ENCODE results near the gene ERFL. TPM values are rescaled to one million over a fixed set of nuclear protein-coding genes. Genes with fewer than 3 reads are reported as not detected.
A peak's percentile ranks its signal among the peaks of the same experiment; 100 is the strongest.

ERFL gene
- total RNA-seq (2021; ENCODE audit: unreplicated experiment) (0.79 TPM), Bru-seq, nascent RNA (percentile 22 among the genes with signal in this experiment), BruChase-seq, experiment 1, labeled RNA remaining after a 6-hour chase (percentile 26 among the genes with signal in this experiment), BruChase-seq, experiment 2, labeled RNA remaining after a 2-hour chase (percentile 22 among the genes with signal in this experiment)
- 0.67 and 0.70 TPM in 2 replicates for polyA plus RNA-seq (2012)
- long read RNA-seq: 0 reads

GRCh38 chr19:41928221-41928683 is at the start of gene ERFL:
Gene ERFL (minus strand): TSS chr19:41928449. CDS start chr19:41912919, 15,530 bp downstream.
- H3K9me2 ChIP-seq (ENCODE audit: insufficient read depth): no peaks in the 10 kb centered on the region
- ChIA-PET CTCF (interaction anchor here (1.6 kb wide), 1 partner anchor 41 kb away, joined by 4 read pairs; no protein-coding TSS in a partner anchor), RAD21 (ENCODE audit: low non-redundant PET in 1 of 2, low total read pairs in 2 of 2, uncharacterized antibody in 2 of 2, unreplicated experiment in 2 of 2) (interaction anchor here in 1 of 2 experiments (0.7 kb wide), 1 partner anchor 16 kb away, joined by 5 read pairs; no protein-coding TSS in a partner anchor), POLR2A (no interaction called here)
- H3K36me3 ChIP-seq (ENCODE audit: control insufficient read depth in 1 of 2, insufficient read depth in 2 of 2, low read length in 2 of 2): no peaks in the 10 kb centered on the region
- no peaks in the 10 kb centered on the region for H3K79me2 ChIP-seq (ENCODE audit: insufficient read depth, low read length)
- no TSS peak for BruUV-seq (replicated peaks)
- peak within 1 kb of the TSS; percentile 35 for H2AFZ ChIP-seq (ENCODE audit: low read depth, low read length, poor library complexity, severe bottlenecking)
- H3K27me3 ChIP-seq (ENCODE audit: insufficient read depth, low read length): no peaks in the 10 kb centered on the region
- ATAC-seq (peak; percentile 60), DNase-seq (ENCODE audit: low read depth, low spot score) (no peak)
- H3K9ac ChIP-seq (ENCODE audit: low read length): peak within 1 kb of the TSS; percentile 66
- H3K4me1 ChIP-seq (ENCODE audit: control insufficient read depth in 1 of 2, insufficient read depth in 2 of 2, low read length in 2 of 2): peaks cover 17 to 28% of the 10 kb centered on the region in 2 experiments
- peak within 1 kb of the TSS; percentile 29; the same call in 1 of the 2 replicates for H3K27ac ChIP-seq (ENCODE audit: low read depth, low read length)
- TF ChIP-seq ZNF274 (IDR thresholded peaks at IDR 0.05; ENCODE audit: low read depth, low read length) (no peak), SP1 (IDR thresholded peaks at IDR 0.05; ENCODE audit: low read depth) (no peak), SRF (IDR thresholded peaks at IDR 0.05; ENCODE audit: low read depth) (no peak), EZH2 (IDR thresholded peaks at IDR 0.05) (no peak), POLR2A (IDR thresholded peaks at IDR 0.05; ENCODE audit: borderline replicate concordance, extremely low read depth, insufficient read depth, insufficient read length) (no peak), JUND (IDR thresholded peaks at IDR 0.05) (no peak), SIN3A (IDR thresholded peaks at IDR 0.05; ENCODE audit: low read depth) (no peak), ELF1 (IDR thresholded peaks at IDR 0.05; ENCODE audit: borderline replicate concordance, low read depth) (no peak), POLR2AphosphoS5 (IDR thresholded peaks at IDR 0.05; ENCODE audit: low read depth, low read length) (no peak), TCF7L2 (IDR thresholded peaks at IDR 0.05; ENCODE audit: borderline replicate concordance, extremely low read depth, insufficient read depth, insufficient read length) (no peak), ZBTB33 (IDR thresholded peaks at IDR 0.05; ENCODE audit: extremely low read depth, insufficient replicate concordance, low read length) (no peak), FOSL1 (IDR thresholded peaks at IDR 0.05; ENCODE audit: low read depth) (no peak), REST (IDR thresholded peaks at IDR 0.05; ENCODE audit: low read depth) (no peak), EGR1 (IDR thresholded peaks at IDR 0.05; ENCODE audit: low read depth) (no peak), EZH2phosphoT487 (IDR thresholded peaks at IDR 0.05; ENCODE audit: borderline replicate concordance) (no peak), ZFX (IDR thresholded peaks at IDR 0.05) (no peak), RAD21 (IDR thresholded peaks at IDR 0.05; ENCODE audit: low read depth) (no peak), CEBPB (IDR thresholded peaks at IDR 0.05; ENCODE audit: low read depth) (no peak)
- peak within 1 kb of the TSS; percentile 96 for H3K4me2 ChIP-seq (ENCODE audit: low read length)
- H3K9me3 ChIP-seq (ENCODE audit: control insufficient read depth in 1 of 2, insufficient read depth in 1 of 2, low read depth in 1 of 2, low read length in 2 of 2): no peaks in the 10 kb centered on the region
- H4K20me1 ChIP-seq (ENCODE audit: insufficient read depth): no peaks in the 10 kb centered on the region
- intact Hi-C loops (cut with micrococcal nuclease): loop anchor here (5.0 kb wide), 1 partner anchor 46 kb away; the partner anchor contains the start of gene ARHGEF1
- H3K4me3 ChIP-seq (replicated peaks in 1 of 2; ENCODE audit: low read depth in 1 of 2, low read length in 2 of 2): peak within 1 kb of the TSS; percentile 52 to 69

Measured in HCT116 (cell line).